ENCODE data around the gene RSPH9. TPM values are rescaled to one million over a fixed set of nuclear protein-coding genes. Genes with fewer than 3 reads are reported as not detected.
A peak's percentile ranks its signal among the peaks of the same experiment; 100 is the strongest.

The RSPH9 gene
- total RNA-seq, 2 donors from 2014 or later: 0.12 TPM; not detected in 1

GRCh38 chr6:43707767-43708166, 62.9 kb downstream of the RSPH9 start:
- Mint-ChIP-seq H3K36me3 (ENCODE audit: insufficient read depth in 2 of 2) (no peaks in the 10 kb centered on the region), H3K27ac (no peak overlapping the region), H3K9me3 (no peaks in the 10 kb centered on the region), H3K4me3 (no peak overlapping the region), H3K4me1 (ENCODE audit: low read depth) (peaks cover 23% of the 10 kb centered on the region), H3K27me3 (ENCODE audit: low read depth) (peaks cover 28% of the 10 kb centered on the region)
- DNase-seq (no peak), ATAC-seq (replicated peaks in 1 of 2) (no peak)

- Mint-ChIP-seq H3K4me3 (peak overlapping the region; percentile 1 to 48), H3K27ac (peak overlapping the region; percentile 88), H3K27me3 (ENCODE audit: low read depth) (peaks cover 32% of the 10 kb centered on the region), H3K4me1 (ENCODE audit: low read depth) (peaks cover 23% of the 10 kb centered on the region), H3K9me3 (no peaks in the 10 kb centered on the region), H3K36me3 (ENCODE audit: insufficient read depth in 2 of 2) (no peaks in the 10 kb centered on the region)
- peak; percentile 85 to 91 for ATAC-seq (replicated peaks in 1 of 2)
- peak; percentile 21 to 42 for DNase-seq
These were observed 64.2 kb downstream of the RSPH9 start for GRCh38 chr6:43708860-43709653.

- no peaks in the 10 kb centered on the region for H3K9me3 Mint-ChIP-seq
- no peak overlapping the region for H3K27ac Mint-ChIP-seq
- peaks cover 32% of the 10 kb centered on the region for H3K27me3 Mint-ChIP-seq (ENCODE audit: low read depth)
- H3K36me3 Mint-ChIP-seq (ENCODE audit: insufficient read depth in 2 of 2): no peaks in the 10 kb centered on the region
- ATAC-seq (replicated peaks in 1 of 2) (no peak), DNase-seq (no peak)
- H3K4me1 Mint-ChIP-seq (ENCODE audit: low read depth): peaks cover 23% of the 10 kb centered on the region
- peak overlapping the region in 1 of 2 donors; percentile 48 for H3K4me3 Mint-ChIP-seq
These were observed 64.9 kb downstream of the RSPH9 start for GRCh38 chr6:43709654-43710303.

- H3K4me1 Mint-ChIP-seq (ENCODE audit: low read depth): peaks cover 23% of the 10 kb centered on the region
- ATAC-seq (replicated peaks in 1 of 2) (no peak), DNase-seq (no peak)
- no peak overlapping the region for H3K4me3 Mint-ChIP-seq
- no peak overlapping the region for H3K27ac Mint-ChIP-seq
- no peaks in the 10 kb centered on the region for H3K36me3 Mint-ChIP-seq (ENCODE audit: insufficient read depth in 2 of 2)
- no peaks in the 10 kb centered on the region for H3K9me3 Mint-ChIP-seq
- peaks cover 32% of the 10 kb centered on the region for H3K27me3 Mint-ChIP-seq (ENCODE audit: low read depth)
These were observed 65.7 kb downstream of the RSPH9 start for GRCh38 chr6:43710576-43710975.

DNA sequence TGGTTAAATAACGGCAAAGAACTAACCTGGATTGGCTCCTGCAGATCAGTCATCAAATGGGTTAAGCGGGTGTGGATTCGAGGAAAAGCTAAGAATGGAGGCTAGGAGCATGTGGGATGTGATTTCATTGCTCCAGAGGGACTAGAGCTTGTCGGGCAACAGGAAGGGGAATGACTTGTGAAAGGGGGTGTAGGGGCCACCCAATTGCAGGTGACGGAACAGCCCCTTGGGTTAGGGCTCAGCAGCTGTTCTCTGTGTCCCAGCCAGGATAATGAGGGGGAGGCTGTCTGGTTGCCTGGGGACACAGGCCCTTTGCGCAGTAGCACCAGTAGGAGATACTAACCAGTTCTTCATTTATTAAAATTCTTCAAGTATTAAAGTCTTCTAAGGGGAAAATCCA, 67.7 kb downstream of the RSPH9 start:
- ATAC-seq (replicated peaks in 1 of 2) (no peak), DNase-seq (no peak)
- H3K4me3 Mint-ChIP-seq: no peak overlapping the region
- no peaks in the 10 kb centered on the region for H3K9me3 Mint-ChIP-seq
- H3K4me1 Mint-ChIP-seq (ENCODE audit: low read depth): peaks cover 16% of the 10 kb centered on the region
- H3K36me3 Mint-ChIP-seq (ENCODE audit: insufficient read depth in 2 of 2): no peaks in the 10 kb centered on the region
- H3K27me3 Mint-ChIP-seq (ENCODE audit: low read depth): peaks cover 19% of the 10 kb centered on the region
- H3K27ac Mint-ChIP-seq: no peak overlapping the region

GRCh38 chr6:43713643-43714310, 68.9 kb downstream of the RSPH9 start:
- peaks cover 19% of the 10 kb centered on the region for H3K27me3 Mint-ChIP-seq (ENCODE audit: low read depth)
- no peaks in the 10 kb centered on the region for H3K9me3 Mint-ChIP-seq
- DNase-seq (no peak), ATAC-seq (replicated peaks in 1 of 2) (no peak)
- no peak overlapping the region for H3K4me3 Mint-ChIP-seq
- H3K4me1 Mint-ChIP-seq (ENCODE audit: low read depth): peaks cover 15% of the 10 kb centered on the region
- H3K27ac Mint-ChIP-seq: no peak overlapping the region
- H3K36me3 Mint-ChIP-seq (ENCODE audit: insufficient read depth in 2 of 2): no peaks in the 10 kb centered on the region

DNA sequence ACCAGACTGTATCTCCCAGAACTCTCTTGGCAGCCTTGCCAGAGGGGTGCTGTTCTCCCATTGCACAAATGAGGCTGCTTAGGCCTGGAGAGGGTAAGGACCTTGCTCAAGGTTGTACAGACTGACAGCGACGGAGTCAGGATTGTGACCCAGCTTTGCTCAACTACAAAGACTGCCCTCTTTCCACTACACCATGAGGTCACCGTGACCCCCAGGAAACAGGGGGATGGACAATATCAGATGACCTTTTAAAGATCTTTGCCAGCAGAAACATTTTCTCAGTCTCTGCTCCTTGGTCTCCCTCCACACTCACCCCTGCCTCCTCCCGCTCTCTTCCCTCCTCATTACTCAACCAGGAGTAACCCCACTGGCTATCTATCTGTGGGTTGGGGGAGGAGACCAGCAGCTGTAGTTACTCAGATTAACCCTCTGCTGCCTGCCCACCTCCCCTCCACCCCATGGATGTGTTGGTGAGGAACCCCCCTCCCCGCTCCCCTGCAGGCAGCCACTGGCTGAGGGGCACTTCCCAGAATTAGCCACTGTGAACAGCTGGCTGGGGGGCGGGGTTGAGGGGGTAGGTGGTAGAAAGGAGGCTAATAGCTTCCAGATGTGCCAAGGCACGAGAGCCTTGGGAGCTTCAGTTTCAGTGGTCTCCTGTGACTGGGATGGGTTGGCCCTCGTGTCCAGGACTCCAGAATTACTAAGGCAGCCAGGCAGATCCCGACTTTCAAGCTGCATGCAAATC, 69.6 kb downstream of the RSPH9 start:
- Mint-ChIP-seq H3K4me1 (ENCODE audit: low read depth) (peaks cover 8% of the 10 kb centered on the region), H3K36me3 (ENCODE audit: insufficient read depth in 2 of 2) (no peaks in the 10 kb centered on the region), H3K27ac (no peak overlapping the region), H3K4me3 (no peak overlapping the region), H3K27me3 (ENCODE audit: low read depth) (peaks cover 19% of the 10 kb centered on the region), H3K9me3 (no peaks in the 10 kb centered on the region)
- ATAC-seq (replicated peaks in 1 of 2) (no peak), DNase-seq (no peak)

- Mint-ChIP-seq H3K9me3 (no peaks in the 10 kb centered on the region), H3K27ac (no peak overlapping the region), H3K4me3 (no peak overlapping the region), H3K27me3 (ENCODE audit: low read depth) (peaks cover 19% of the 10 kb centered on the region), H3K4me1 (ENCODE audit: low read depth) (peaks cover under 1% of the 10 kb centered on the region), H3K36me3 (ENCODE audit: insufficient read depth in 2 of 2) (no peaks in the 10 kb centered on the region)
- no peak for ATAC-seq (replicated peaks in 1 of 2)
- DNase-seq: no peak
These were observed 70.4 kb downstream of the RSPH9 start for GRCh38 chr6:43715056-43715788.

DNA sequence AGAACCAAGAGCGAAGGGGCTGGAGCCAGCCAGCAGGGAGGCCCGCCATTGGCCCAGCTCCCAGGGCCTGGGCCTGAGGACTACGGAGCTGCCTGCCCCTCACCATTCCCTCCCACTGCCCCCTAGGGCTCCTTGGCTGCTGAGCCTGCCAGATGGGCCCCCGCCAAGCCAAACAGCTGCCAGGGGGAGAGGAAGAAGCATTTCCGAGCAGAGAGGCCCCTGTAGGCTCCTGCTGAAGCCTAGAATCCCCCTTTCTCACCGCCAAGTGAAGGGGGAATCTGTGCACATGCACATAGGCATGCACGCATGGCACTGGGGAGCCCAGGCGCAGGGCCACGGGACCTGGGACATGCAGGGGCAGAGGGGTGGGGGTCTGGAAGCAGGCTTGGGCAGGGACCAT, 71.3 kb downstream of the RSPH9 start:
- Mint-ChIP-seq H3K4me1 (ENCODE audit: low read depth) (no peaks in the 10 kb centered on the region), H3K4me3 (no peak overlapping the region), H3K9me3 (no peaks in the 10 kb centered on the region), H3K27me3 (ENCODE audit: low read depth) (peaks cover 14% of the 10 kb centered on the region), H3K36me3 (ENCODE audit: insufficient read depth in 2 of 2) (no peaks in the 10 kb centered on the region), H3K27ac (no peak overlapping the region)
- DNase-seq (no peak), ATAC-seq (replicated peaks in 1 of 2) (no peak)

DNA sequence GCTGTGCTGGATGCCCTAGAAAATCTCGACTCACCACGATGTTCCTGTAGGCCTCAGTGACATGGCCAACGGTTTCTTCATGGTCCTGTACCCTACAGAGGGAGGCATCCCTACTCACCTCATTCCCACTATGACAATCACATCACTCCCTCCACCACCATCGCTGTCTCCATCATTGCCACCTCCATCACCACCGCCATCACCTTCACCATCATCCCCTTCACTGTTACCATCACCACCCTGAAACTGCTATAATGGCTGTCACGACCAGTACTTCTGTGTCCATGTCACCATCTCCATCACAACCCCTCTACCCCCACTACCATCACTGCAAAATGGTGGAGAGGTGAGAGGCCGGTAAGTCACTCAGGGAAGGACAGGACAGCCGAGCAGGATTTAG, 72.6 kb downstream of the RSPH9 start:
- no peak for ATAC-seq (replicated peaks in 1 of 2)
- Mint-ChIP-seq H3K4me1 (ENCODE audit: low read depth) (no peaks in the 10 kb centered on the region), H3K4me3 (no peak overlapping the region), H3K9me3 (no peaks in the 10 kb centered on the region), H3K36me3 (ENCODE audit: insufficient read depth in 2 of 2) (no peaks in the 10 kb centered on the region), H3K27ac (no peak overlapping the region), H3K27me3 (ENCODE audit: low read depth) (peaks cover 4% of the 10 kb centered on the region)
- no peak for DNase-seq

- Mint-ChIP-seq H3K27ac (no peak overlapping the region), H3K9me3 (no peaks in the 10 kb centered on the region), H3K4me3 (no peak overlapping the region), H3K36me3 (ENCODE audit: insufficient read depth in 2 of 2) (no peaks in the 10 kb centered on the region), H3K27me3 (ENCODE audit: low read depth) (peaks cover 4% of the 10 kb centered on the region), H3K4me1 (ENCODE audit: low read depth) (no peaks in the 10 kb centered on the region)
- no peak for DNase-seq
- ATAC-seq (replicated peaks in 1 of 2): no peak
These were observed 73.0 kb downstream of the RSPH9 start for GRCh38 chr6:43717822-43718221.

GRCh38 chr6:43718387-43719105, 73.7 kb downstream of the RSPH9 start:
- no peaks in the 10 kb centered on the region for H3K9me3 Mint-ChIP-seq
- H3K4me1 Mint-ChIP-seq (ENCODE audit: low read depth): peaks cover 5% of the 10 kb centered on the region
- ATAC-seq (replicated peaks in 1 of 2) (no peak), DNase-seq (no peak)
- no peak overlapping the region for H3K27ac Mint-ChIP-seq
- no peak overlapping the region for H3K4me3 Mint-ChIP-seq
- H3K36me3 Mint-ChIP-seq (ENCODE audit: insufficient read depth in 2 of 2): no peaks in the 10 kb centered on the region
- H3K27me3 Mint-ChIP-seq (ENCODE audit: low read depth): peaks cover 4% of the 10 kb centered on the region

All from activated T-cell treated with anti-CD3 and anti-CD28 coated beads, Interleukin-2, amount 50 U/mL, for 72 hours (primary cell).